HG02938 (cell line): ENCODE data around the gene F13A1.

Source experiments
- ATAC-seq: cut with Tn5 transposase; IDR thresholded peaks from one replicate; pipeline ENCODE4 v1.9.1; 2021; ENCODE audit warnings: mild to moderate bottlenecking, moderate library complexity; ENCODE audit not compliant: unreplicated experiment

Gene F13A1

DNA sequence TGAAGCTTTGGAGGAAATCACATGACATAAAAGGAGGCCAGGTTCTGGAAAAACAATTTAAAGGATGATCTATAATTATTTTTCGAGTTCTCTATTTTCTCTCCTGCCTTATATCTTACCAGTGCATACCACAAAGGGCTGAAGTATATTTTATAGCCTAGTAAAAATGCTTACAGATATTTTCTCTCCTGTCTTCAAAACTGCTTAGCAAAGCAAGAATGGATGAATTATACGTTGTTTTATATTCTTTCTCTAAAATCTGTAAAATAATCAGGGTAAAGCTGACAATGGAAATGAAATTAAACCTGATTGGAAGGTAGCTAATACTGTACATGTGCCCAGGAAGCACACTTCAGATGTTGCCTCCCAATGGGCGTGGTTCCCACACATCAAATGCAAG is 123.7 kb downstream of the F13A1 start:
- no peak for ATAC-seq

DNA sequence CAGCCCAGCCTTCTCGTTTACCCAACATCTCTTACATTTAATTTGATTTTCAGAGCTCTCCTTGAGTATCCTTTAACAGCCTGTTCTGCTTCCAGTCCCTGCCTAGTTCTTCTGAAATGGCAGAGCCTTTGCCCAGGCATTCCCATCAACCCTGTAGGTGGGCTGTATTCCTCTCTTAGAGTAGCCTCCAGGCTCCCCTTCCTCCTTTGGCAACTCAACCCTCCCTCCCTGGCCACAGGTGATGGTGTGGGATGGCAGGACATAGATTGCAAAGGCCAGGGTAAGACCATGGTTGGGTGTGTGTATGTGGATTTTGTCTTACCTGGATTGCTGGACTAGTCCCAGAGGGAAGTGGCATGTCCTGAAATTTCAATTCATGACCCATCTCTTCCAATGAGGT is 125.4 kb downstream of the F13A1 start:
- ATAC-seq, result no peak

DNA sequence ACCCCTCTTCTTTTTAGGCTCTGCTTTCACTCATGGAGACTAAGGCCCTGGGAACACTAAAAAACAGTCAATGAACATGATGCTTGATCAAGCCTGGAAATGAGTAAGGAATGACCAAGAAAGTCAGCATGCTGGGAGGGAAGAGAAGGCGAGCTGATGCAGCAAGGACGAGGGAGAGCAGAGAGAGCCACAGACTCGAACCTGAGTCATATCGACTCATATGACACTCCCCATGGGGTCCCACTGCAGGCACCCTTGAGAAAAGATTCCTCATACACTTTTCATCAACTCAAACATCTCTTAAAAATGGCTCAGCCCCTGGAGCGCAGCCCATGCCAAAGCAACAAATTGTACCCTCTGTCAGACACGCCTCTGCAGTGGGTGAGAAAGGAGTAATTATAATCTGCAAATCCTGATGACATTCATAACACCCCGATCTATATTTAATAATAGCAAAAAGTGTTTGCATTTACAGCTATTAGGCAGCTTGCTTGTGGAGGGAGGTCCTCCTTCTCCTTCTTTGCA is 127.2 kb downstream of the F13A1 start:
- no peak for ATAC-seq

DNA sequence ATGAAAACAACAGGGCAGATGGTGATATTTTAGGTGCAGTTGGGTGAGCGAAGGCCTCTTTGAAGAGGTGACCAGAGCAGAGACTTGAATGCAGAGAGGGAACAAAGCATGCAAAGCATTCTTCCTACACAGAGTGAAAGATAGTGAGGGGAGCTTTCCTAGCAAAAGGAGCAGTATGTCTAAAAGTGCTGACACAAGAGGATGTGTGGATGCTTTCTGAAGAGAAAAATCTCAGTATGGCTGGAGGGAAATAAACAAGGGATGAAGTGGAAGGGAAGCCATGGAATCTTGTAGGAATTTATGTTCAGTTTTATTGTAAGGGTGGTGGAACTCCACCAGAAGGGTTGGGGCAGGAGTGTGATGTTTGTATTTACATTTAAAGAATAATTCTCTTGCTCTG is 128.6 kb downstream of the F13A1 start:
- ATAC-seq, result no peak

- no peak for ATAC-seq
Measured at GRCh38 chr6:6191476-6191875, 129.0 kb downstream of the F13A1 start.

DNA sequence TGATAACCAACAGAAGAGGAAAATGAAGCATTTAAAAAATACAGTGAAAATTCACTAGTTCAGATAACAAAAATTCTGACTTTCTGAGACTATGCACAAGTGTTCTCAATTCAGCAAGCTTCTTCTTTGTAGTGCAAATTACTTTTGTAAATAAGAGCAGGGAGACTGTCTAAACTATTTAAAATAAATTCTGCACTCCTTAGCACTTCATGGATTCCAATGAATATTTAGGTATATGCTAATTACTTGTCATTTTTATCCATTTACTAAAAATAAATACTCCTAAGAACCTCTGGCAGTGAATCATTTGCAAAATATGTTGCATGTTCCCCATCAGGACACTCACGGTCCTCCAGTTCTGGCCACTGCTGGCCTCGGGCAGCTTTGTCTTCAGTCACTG is 139.8 kb downstream of the F13A1 start:
- ATAC-seq, result no peak

DNA sequence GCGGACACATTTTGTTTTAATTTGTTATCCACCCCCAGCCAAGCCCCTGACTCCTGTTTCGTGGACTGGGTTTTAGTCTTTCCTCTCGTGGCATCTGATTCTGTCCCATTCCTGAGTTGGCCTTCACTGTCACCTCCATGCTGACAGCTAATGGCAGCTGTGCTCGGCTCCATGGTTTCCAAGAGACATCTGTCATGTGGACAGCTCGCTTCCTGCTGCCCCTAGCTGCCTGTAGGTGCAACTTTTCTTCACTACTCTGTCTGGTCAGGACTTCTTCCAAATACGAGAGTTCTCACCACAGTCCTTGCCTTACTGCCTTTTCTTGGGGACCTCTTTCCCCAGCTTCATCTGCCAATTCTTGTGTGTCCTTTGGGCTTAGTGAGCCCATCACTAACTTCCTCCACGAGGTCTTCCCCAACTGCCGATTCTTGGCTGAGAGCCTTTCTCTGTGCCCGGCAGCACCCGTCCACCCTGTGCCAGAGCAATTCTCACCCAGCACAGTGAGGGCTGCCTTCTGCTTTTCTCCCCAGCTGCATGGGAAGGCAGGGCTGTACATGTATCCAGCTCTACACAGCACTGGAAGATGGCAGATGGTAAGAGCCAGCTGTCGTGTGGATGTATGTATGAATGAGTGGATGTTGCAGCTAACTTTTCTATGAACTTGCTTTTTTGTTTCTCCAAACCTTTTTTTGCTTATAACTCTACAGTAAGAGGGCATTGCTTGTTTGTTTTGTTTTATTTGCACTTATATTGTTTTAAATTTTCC is 140.4 kb downstream of the F13A1 start:
- ATAC-seq, result no peak

DNA sequence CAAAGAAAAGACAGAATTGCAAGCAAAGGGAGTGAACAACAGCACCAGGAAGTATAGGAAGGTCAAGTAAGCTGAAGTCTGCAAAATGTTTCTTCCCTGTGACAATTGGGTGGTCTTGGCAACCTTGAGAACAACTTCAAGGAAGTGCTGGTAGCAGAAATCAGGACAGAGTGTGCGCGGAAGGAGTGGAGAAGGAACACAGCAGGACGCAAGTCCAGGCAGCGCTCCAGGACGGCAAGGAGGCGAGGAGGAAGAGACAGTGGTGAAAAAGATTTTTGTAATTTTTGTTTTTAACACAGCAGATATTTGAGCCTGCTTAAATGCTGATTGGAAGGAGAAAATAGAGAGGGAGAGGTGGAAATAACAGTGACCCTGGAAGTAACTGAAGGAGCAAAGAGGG is 141.7 kb downstream of the F13A1 start:
- no peak for ATAC-seq

- no peak for ATAC-seq
Measured at GRCh38 chr6:6177754-6178153, 142.7 kb downstream of the F13A1 start.

DNA sequence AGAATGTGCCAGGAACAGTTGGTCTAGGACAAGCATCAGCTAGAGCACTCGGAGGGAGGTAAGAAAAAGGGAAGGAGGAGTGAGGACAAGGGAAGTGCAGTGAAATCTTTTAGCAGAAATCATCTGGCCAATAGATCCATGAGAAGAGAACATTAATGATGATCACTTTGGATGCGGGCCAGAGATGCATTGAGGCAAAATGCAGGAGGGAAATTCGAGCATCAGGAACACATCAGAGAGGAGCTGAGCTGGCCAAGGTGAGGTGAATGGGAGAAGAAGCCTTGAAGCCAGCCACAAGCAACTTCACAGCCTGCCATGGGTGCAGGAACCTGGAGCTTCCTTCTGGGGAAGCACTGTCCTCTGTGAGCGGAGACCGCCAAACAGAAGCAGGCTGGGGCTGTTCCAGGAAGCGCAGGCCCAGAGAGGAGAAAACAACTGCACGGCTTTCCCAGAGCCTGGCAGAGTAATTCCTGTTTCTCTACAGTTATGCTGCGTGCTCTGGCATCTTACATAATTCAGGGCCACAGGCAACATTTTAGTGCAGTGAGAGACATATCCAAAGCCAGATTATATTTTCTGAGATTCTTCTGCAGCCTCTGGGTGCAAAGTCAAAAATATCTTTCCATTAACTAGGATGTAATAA is 143.8 kb downstream of the F13A1 start:
- ATAC-seq, result no peak

- no peak for ATAC-seq
Measured at GRCh38 chr6:6176127-6176526, 144.3 kb downstream of the F13A1 start.

DNA sequence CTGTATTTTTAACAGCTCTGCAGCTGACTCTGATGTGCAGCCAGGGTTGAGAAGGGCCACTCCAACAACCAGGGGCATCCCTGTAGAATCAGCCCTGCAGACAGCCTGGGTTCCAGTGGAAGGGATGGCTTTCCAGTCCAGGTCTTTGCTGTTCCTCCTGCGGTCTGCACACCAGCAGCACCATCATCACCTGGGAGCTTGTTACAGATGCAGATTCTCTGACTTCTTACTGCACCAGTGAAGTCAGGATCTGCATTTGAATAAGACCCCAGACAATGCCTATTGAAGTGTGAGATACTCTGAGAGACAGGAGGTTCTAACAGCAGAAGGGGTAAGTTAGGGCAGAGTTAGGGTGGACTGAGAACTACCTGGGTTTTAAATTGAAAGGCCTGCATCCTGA is 151.3 kb downstream of the F13A1 start:
- ATAC-seq, result no peak

GRCh38 chr6:6166064-6166463 is 154.4 kb downstream of the F13A1 start:
- ATAC-seq, result no peak

- ATAC-seq, result no peak
Measured at GRCh38 chr6:6164367-6164766, 156.1 kb downstream of the F13A1 start.

GRCh38 chr6:6154335-6154734 is 166.1 kb downstream of the F13A1 start:
- ATAC-seq, result no peak

DNA sequence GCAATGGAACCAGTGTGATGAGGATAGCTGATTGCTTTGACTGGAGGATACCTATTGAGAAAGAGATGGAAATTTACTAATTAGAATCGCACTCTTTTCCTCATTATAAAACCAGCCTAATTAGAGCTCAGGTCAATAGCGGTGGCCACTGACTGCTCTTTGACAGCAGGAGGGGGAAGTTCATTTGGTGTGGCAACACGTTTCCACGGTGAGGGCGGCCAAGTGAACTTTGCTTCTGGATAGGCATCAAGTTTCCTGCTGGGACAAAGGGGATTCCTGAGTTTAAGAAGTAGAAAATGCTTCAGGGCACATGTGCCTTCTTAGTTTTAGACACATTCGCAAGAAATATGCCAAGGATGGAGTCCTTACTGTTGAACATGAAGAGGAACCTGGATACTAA is 168.4 kb downstream of the F13A1 start:
- no peak for ATAC-seq

DNA sequence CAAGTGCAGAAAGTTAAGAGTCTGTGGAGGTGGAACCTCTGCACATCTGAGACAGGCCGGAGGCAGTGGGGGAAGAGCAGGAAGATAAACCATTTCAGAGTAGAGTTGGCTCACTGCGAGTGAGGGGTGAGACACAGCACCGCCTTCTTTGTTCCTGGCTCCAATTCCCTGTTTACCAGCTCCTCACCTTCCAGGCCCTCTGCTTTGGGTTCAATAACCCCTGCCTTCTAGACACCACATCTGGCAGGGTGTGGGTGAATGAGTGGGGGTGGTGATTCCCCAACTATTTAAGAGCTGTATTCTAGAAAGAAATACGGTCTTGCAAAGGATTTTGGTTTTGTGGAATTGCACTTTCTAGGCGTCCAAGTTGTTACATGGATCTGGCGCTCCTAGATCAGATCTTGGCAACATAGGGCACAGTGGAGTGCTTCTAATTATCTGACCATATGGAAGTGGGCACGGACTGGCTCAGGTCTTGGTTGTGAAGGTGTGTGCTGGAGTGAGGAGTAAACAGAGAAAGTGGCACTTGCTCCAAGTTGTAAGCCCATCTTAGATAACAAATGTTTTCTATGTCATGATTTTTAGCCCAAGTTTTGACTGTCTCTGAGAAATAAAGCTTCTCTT is 172.2 kb downstream of the F13A1 start:
- ATAC-seq, result no peak

- ATAC-seq, result no peak
Measured at GRCh38 chr6:6131492-6132109, 188.9 kb downstream of the F13A1 start.

DNA sequence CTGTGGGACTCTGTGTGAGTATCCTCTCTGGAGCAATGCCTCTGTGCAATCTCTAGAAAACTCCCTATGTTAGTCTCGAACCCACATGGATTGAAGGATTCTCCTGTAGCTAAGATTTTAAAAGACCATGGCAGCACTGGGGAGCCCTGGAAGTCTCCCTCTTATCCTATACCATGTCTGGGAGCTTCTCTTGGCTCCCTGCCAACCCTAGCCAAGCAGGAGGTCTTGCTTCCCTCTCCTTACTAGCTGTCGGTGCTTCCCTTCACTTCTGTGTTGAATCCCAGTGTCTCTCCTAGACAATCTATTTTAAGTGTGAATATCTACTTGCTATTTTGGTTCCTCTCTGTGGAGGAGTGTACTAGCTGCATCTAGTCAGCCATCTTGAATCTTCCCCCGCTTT is 195.0 kb downstream of the F13A1 start:
- ATAC-seq, result no peak

DNA sequence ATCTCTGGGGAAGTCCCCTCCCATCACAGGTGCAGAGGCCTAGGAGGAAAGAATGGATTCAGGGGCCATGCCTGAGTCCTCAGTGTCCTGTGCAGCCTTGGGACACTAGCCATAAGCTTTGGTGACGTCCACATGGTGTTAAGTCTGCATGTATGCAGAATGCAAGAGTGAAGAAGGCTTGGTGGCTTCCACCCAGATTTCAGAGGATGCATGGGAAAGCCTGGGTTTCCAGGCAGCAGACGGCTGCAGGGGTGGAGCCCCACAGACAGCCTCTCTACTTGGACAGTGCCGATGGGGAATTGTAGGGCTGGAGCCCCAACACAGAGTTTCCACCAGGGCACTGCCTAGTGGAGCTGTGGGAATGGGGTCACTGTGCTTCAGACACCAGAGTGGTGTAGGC is 196.7 kb downstream of the F13A1 start:
- no peak for ATAC-seq

DNA sequence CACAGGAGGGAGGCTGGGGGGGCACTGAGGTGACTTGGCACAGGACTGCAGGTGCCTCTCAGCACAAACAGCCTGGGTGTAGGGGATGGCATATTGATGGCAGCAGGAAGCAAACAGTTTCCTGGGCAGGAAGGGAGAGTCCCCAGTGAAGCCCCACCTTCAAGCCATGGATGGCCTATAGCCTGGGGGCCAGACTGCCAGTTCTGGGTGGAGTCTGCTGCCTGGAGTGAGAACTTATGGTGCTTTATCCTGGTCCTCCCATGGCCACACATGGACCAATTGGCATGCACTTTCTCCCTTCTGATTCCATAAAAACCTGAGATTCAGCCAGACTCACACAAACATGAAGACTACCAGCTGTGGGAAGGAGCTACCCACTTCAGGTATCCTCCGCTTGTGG is 198.5 kb downstream of the F13A1 start:
- ATAC-seq, result no peak
